ENCODE measurements around the gene ITIH4. TPM values are rescaled to one million over a fixed set of nuclear protein-coding genes. Genes with fewer than 3 reads are reported as not detected.

The ITIH4 gene
- total RNA-seq, 6 experiments from 2014 or later: 1,573 to 4,137 (median 3,531) TPM

GRCh38 chr3:52800079-52800478 lies 30.4 kb downstream of the ITIH4 start:
- Histone ChIP-seq H3K4me3 (no peak overlapping the region), H3K27me3 (no peaks in the 10 kb centered on the region), H3K9me3 (no peaks in the 10 kb centered on the region), H3K27ac (peak overlapping the region in 1 of 3 donors; percentile 37), H3K4me1 (peaks cover 0 to 48% (median 18%) of the 10 kb centered on the region in 4 donors), H3K36me3 (peaks cover 9 to 88% (median 47%) of the 10 kb centered on the region in 4 donors)
- TF ChIP-seq POLR2A (IDR thresholded peaks at IDR 0.05) (peak; percentile 10), CTCF (IDR thresholded peaks at IDR 0.05) (no peak)
- 68% methylated on average over 5 of the region's 7 CpGs for WGBS (ENCODE audit: insufficient coverage, low coverage, low lambda C conversion rate, missing lambda C conversion rate)
- intact Hi-C loops (cut with DNase I): loop anchor here in 1 of 2 donors (10.0 kb wide), 1 partner anchor 55 kb away; no protein-coding TSS in a partner anchor
- ATAC-seq (peak in 3 of 4 donors; percentile 0 to 32 (median 21)), DNase-seq (no peak)

GRCh38 chr3:52798978-52799476 lies 31.4 kb downstream of the ITIH4 start:
- no peaks in the 10 kb centered on the region for H3K27me3 ChIP-seq
- no peaks in the 10 kb centered on the region for H3K9me3 ChIP-seq
- 55% methylated on average over 4 of the region's 14 CpGs for WGBS (ENCODE audit: insufficient coverage, low coverage, low lambda C conversion rate, missing lambda C conversion rate)
- H3K27ac ChIP-seq: no peak overlapping the region
- H3K4me3 ChIP-seq: no peak overlapping the region
- ATAC-seq (peak in 2 of 4 donors; percentile 6), DNase-seq (no peak)
- H3K36me3 ChIP-seq: peaks cover 0 to 77% (median 42%) of the 10 kb centered on the region in 4 donors
- intact Hi-C loops (cut with DNase I): no loop called here
- peaks cover 0 to 51% (median 21%) of the 10 kb centered on the region in 4 donors for H3K4me1 ChIP-seq
- TF ChIP-seq POLR2A (IDR thresholded peaks at IDR 0.05) (peak; percentile 15), CTCF (IDR thresholded peaks at IDR 0.05) (peak; percentile 31 to 61 (median 46))

- peak in 1 of 4 donors; percentile 0 for ATAC-seq
- peaks cover 0 to 72% (median 38%) of the 10 kb centered on the region in 4 donors for H3K36me3 ChIP-seq
- no peak overlapping the region for H3K4me3 ChIP-seq
- no peak for DNase-seq
- H3K27me3 ChIP-seq: no peaks in the 10 kb centered on the region
- intact Hi-C loops (cut with DNase I): no loop called here
- H3K4me1 ChIP-seq: peaks cover 2 to 56% (median 25%) of the 10 kb centered on the region in 4 donors
- H3K9me3 ChIP-seq: no peaks in the 10 kb centered on the region
- no peak for TF ChIP-seq CTCF (IDR thresholded peaks at IDR 0.05)
- no peak for TF ChIP-seq POLR2A (IDR thresholded peaks at IDR 0.05)
- no CpG with 5 or more reads among the region's 10 CpGs for WGBS (ENCODE audit: insufficient coverage, low coverage, low lambda C conversion rate, missing lambda C conversion rate)
- no peak overlapping the region for H3K27ac ChIP-seq
These were observed 32.0 kb downstream of the ITIH4 start for GRCh38 chr3:52798376-52798977.

GRCh38 chr3:52796411-52796810 lies 34.1 kb downstream of the ITIH4 start:
- DNase-seq (no peak), ATAC-seq (no peak)
- intact Hi-C loops (cut with DNase I): no loop called here
- WGBS (ENCODE audit: insufficient coverage, low coverage, low lambda C conversion rate, missing lambda C conversion rate): no CpG with 5 or more reads among the region's 9 CpGs
- no peaks in the 10 kb centered on the region for H3K27me3 ChIP-seq
- H3K4me3 ChIP-seq: peak overlapping the region in 1 of 3 donors; percentile 70
- TF ChIP-seq CTCF (IDR thresholded peaks at IDR 0.05) (no peak), POLR2A (IDR thresholded peaks at IDR 0.05) (no peak)
- peaks cover 2 to 77% (median 36%) of the 10 kb centered on the region in 4 donors for H3K4me1 ChIP-seq
- peaks cover 0 to 56% (median 29%) of the 10 kb centered on the region in 4 donors for H3K36me3 ChIP-seq
- no peaks in the 10 kb centered on the region for H3K9me3 ChIP-seq
- peak overlapping the region in 1 of 3 donors; percentile 90 for H3K27ac ChIP-seq
